Measurements from ENCODE around the gene RAB6A.

- TF ChIP-seq CTCF (IDR thresholded peaks at IDR 0.05) (no peak), POLR2A (IDR thresholded peaks at IDR 0.05) (no peak)
Observed at GRCh38 chr11:73752903-73753302, 8.0 kb downstream of the RAB6A start.

All from sigmoid colon (tissue), 3 donors.